ENCODE data around the gene EIF5. TPM values are rescaled to one million over a fixed set of nuclear protein-coding genes. Genes with fewer than 3 reads are reported as not detected.

Gene EIF5
- total RNA-seq, 1 experiment from 2014 or later, result 392 TPM

DNA sequence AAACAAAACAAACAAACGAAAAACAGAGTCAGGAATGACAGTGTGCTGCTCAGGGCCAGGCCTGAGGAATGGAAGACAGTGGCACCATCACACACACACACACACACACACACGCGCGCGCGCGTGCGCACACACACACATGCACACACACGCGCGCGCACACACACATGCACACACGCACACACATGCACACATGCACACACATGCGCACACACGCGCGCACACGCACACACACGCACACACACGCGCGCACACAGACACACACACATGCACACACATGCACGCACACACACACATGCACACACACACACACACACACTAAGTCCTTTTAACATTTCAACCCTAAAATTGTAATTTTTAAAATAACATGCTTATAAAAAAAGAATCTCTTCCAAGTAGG is 38.0 kb downstream of the EIF5 start:
- no peak for DNase-seq
- no peaks in the 10 kb centered on the region for H3K9me3 ChIP-seq
- H3K4me1 ChIP-seq, result no peaks in the 10 kb centered on the region
- H3K36me3 Mint-ChIP-seq (ENCODE audit: insufficient read depth, unreplicated experiment), result no peaks in the 10 kb centered on the region
- H3K9me3 Mint-ChIP-seq (ENCODE audit: unreplicated experiment), result peaks cover 9% of the 10 kb centered on the region
- POLR2A ChIA-PET, result no interaction called here
- H3K27me3 Mint-ChIP-seq (ENCODE audit: insufficient read depth, unreplicated experiment), result peaks cover 2% of the 10 kb centered on the region
- no peak overlapping the region for H3K4me3 Mint-ChIP-seq (ENCODE audit: unreplicated experiment)
- BruUV-seq (replicated peaks), result no TSS peak
- no peaks in the 10 kb centered on the region for H3K36me3 ChIP-seq (ENCODE audit: control insufficient read depth, insufficient read depth, low read length)
- CTCF ChIA-PET, result no interaction called here
- no peaks in the 10 kb centered on the region for H3K27me3 ChIP-seq (replicated peaks; ENCODE audit: control insufficient read depth, insufficient read depth, low read length)
- H3K4me1 Mint-ChIP-seq (ENCODE audit: low read depth, unreplicated experiment), result no peaks in the 10 kb centered on the region
- intact Hi-C loops (cut with micrococcal nuclease; ENCODE audit: unreplicated experiment), result no loop called here
- no peak overlapping the region for H3K27ac Mint-ChIP-seq (ENCODE audit: unreplicated experiment)
- H3K4me3 ChIP-seq (ENCODE audit: low read depth, low read length), result no peak overlapping the region
- TF ChIP-seq, protein P1, sequence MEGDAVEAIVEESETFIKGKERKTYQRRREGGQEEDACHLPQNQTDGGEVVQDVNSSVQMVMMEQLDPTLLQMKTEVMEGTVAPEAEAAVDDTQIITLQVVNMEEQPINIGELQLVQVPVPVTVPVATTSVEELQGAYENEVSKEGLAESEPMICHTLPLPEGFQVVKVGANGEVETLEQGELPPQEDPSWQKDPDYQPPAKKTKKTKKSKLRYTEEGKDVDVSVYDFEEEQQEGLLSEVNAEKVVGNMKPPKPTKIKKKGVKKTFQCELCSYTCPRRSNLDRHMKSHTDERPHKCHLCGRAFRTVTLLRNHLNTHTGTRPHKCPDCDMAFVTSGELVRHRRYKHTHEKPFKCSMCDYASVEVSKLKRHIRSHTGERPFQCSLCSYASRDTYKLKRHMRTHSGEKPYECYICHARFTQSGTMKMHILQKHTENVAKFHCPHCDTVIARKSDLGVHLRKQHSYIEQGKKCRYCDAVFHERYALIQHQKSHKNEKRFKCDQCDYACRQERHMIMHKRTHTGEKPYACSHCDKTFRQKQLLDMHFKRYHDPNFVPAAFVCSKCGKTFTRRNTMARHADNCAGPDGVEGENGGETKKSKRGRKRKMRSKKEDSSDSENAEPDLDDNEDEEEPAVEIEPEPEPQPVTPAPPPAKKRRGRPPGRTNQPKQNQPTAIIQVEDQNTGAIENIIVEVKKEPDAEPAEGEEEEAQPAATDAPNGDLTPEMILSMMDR (IDR thresholded peaks at IDR 0.05; ENCODE audit: insufficient read depth in 1 of 2, low read depth in 1 of 2, low read length in 1 of 2, severe bottlenecking in 1 of 2, unreplicated experiment in 1 of 2), result no peak

DNA sequence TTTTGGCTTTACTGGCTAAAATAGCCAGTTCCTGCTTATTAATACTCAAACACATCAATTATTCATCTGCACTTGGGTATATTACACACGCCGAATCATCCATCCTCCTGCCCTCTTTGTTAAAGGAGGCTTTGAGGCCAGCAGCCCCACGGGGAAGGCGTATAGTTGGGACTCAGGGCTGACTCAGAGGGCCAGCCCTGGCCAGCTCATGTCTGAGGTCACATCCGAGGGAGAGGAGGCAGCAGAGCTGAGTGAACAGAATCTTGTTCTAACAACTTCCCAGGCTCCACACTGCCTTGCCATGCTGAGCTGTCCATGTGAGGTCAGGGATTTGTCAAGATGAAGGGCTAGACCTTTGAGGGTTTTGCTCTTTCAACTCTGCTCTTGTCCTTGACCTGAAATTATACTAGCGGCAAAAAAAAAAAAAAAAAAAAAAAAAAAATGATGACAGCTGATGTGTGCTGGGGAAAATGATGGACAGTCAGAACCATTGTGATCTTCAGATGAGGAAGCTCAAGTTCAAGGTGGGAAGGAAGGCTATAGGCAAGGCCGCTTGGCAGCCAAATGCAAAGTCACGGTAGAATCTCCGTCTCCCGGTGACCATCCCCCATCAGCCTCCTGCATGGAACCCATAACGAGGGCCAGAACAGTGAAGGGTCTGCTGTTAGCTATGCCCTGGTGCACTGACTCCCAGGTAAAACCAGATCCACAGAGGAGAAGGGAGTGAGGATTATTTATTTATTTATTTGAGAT is 38.7 kb downstream of the EIF5 start:
- Mint-ChIP-seq H3K36me3 (ENCODE audit: insufficient read depth, unreplicated experiment) (no peaks in the 10 kb centered on the region), H3K4me3 (ENCODE audit: unreplicated experiment) (no peak overlapping the region), H3K27ac (ENCODE audit: unreplicated experiment) (no peak overlapping the region), H3K4me1 (ENCODE audit: low read depth, unreplicated experiment) (no peaks in the 10 kb centered on the region), H3K9me3 (ENCODE audit: unreplicated experiment) (peaks cover 9% of the 10 kb centered on the region), H3K27me3 (ENCODE audit: insufficient read depth, unreplicated experiment) (peaks cover 2% of the 10 kb centered on the region)
- Histone ChIP-seq H3K4me1 (no peaks in the 10 kb centered on the region), H3K4me3 (ENCODE audit: low read depth, low read length) (no peak overlapping the region), H3K36me3 (ENCODE audit: control insufficient read depth, insufficient read depth, low read length) (no peaks in the 10 kb centered on the region), H3K9me3 (no peaks in the 10 kb centered on the region), H3K27me3 (replicated peaks; ENCODE audit: control insufficient read depth, insufficient read depth, low read length) (no peaks in the 10 kb centered on the region)
- intact Hi-C loops (cut with micrococcal nuclease; ENCODE audit: unreplicated experiment), result no loop called here
- TF ChIP-seq, protein P1 (IDR thresholded peaks at IDR 0.05; ENCODE audit: insufficient read depth in 1 of 2, low read depth in 1 of 2, low read length in 1 of 2, severe bottlenecking in 1 of 2, unreplicated experiment in 1 of 2), result no peak
- ChIA-PET POLR2A (no interaction called here), CTCF (no interaction called here)
- no peak for DNase-seq
- BruUV-seq (replicated peaks), result no TSS peak

DNA sequence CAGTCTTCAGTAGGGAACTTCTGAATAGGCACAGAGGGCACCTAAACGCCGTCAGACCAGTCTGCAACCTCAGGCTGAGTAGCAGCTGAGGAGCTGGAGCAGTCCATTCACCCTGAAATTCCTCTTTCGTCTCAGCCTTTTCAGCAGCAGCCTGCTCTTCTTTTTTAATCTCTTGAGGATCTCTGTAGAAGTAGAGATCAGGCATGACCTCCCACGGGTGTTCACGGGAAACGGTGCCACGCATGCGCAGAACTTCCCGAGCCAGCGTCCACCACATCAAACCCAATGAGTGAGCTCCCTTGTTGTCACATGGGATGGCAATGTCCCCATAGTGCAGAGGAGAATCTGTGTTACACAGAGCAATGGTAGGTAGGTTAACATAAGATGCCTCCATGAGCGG is 40.1 kb downstream of the EIF5 start:
- no TSS peak for BruUV-seq (replicated peaks)
- H3K36me3 ChIP-seq (ENCODE audit: control insufficient read depth, insufficient read depth, low read length), result no peaks in the 10 kb centered on the region
- intact Hi-C loops (cut with micrococcal nuclease; ENCODE audit: unreplicated experiment), result no loop called here
- peaks cover 2% of the 10 kb centered on the region for H3K27me3 Mint-ChIP-seq (ENCODE audit: insufficient read depth, unreplicated experiment)
- H3K4me1 ChIP-seq, result no peaks in the 10 kb centered on the region
- H3K27ac Mint-ChIP-seq (ENCODE audit: unreplicated experiment), result no peak overlapping the region
- no peaks in the 10 kb centered on the region for H3K4me1 Mint-ChIP-seq (ENCODE audit: low read depth, unreplicated experiment)
- H3K36me3 Mint-ChIP-seq (ENCODE audit: insufficient read depth, unreplicated experiment), result no peaks in the 10 kb centered on the region
- CTCF ChIA-PET, result no interaction called here
- H3K4me3 ChIP-seq (ENCODE audit: low read depth, low read length), result no peak overlapping the region
- H3K9me3 Mint-ChIP-seq (ENCODE audit: unreplicated experiment), result peaks cover 9% of the 10 kb centered on the region
- H3K9me3 ChIP-seq, result no peaks in the 10 kb centered on the region
- no peak for DNase-seq
- POLR2A ChIA-PET, result no interaction called here
- TF ChIP-seq, protein P1 (IDR thresholded peaks at IDR 0.05; ENCODE audit: insufficient read depth in 1 of 2, low read depth in 1 of 2, low read length in 1 of 2, severe bottlenecking in 1 of 2, unreplicated experiment in 1 of 2), result no peak
- no peak overlapping the region for H3K4me3 Mint-ChIP-seq (ENCODE audit: unreplicated experiment)
- no peaks in the 10 kb centered on the region for H3K27me3 ChIP-seq (replicated peaks; ENCODE audit: control insufficient read depth, insufficient read depth, low read length)
